ENCODE data around the gene SLC8A1. TPM values are rescaled to one million over a fixed set of nuclear protein-coding genes. Genes with fewer than 3 reads are reported as not detected.

Gene SLC8A1
- total RNA-seq, 1 experiment from 2014 or later: 1.7 TPM

DNA sequence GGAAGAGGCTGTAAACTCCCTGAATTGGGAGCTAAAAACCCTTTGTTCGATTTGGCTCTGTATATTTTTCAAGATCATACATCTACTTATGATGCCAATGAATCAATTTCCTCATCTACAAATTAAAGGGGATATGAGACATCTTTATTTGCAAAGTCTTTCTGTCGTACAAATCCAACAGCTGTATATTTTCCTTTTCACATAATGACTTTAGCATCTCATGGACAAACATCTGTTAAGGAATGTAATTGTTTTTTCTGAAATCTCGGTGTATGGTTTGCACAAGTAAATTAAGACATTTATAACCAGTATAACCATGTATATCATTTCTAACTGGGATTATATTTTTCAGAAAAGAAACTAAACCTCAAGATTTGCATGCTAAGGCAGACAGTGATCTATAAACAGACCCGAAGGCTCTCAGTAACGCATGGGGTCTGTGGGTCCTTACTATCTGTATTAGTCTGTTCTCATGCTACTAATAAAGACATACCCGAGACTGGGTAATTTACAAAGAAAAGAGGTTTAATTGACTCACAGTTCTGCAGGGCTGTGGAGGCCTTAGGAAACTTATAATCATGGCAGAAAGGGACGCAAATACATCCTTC is 130.8 kb downstream of the SLC8A1 start:
- Histone ChIP-seq H3K4me3 (ENCODE audit: insufficient read depth, low read depth, low read length) (no peak overlapping the region), H3K27me3 (ENCODE audit: control insufficient read depth, insufficient read depth, low read length) (no peaks in the 10 kb centered on the region), H3K36me3 (replicated peaks; ENCODE audit: control insufficient read depth, insufficient read depth, low read length) (no peaks in the 10 kb centered on the region)
- DNase-seq: no peak

DNA sequence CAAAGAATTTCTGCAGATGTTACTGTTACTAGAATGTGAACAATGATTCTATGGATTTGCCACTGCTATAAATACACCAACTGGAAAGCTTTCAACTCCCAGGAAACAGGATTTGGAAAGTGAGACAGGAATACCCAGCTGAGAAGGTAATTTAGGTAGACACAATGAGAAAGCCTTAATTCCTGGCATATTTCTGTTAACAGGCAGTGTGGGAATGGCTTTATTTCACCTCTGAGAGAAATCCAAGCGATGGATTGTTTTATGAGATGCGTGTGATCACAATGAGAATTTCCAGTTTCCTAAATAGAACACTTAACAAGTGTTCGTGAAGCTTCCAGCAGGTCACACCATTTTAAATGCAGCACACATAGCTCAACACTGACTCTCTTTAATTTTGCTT is 133.0 kb downstream of the SLC8A1 start:
- Histone ChIP-seq H3K36me3 (replicated peaks; ENCODE audit: control insufficient read depth, insufficient read depth, low read length) (no peaks in the 10 kb centered on the region), H3K4me3 (ENCODE audit: insufficient read depth, low read depth, low read length) (no peak overlapping the region), H3K27me3 (ENCODE audit: control insufficient read depth, insufficient read depth, low read length) (no peaks in the 10 kb centered on the region)
- no peak for DNase-seq

DNA sequence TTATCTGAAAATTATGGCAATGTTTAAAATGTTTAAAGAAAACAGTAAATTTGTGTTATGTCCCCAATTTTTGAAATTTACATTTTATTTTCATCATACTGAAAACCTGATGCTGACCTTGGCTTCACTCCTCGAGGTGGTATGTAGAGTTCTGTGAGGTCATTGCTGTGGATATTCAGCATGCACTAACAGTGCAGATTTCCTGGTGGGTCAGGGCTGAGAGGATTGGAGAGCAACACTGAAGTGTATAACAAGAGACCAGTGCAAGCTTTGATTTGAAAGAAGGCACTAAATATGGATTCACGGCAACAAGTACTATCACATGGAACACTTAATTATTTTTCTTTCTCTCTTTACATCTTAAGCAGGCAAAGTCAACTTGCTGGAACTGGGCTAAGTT is 134.1 kb downstream of the SLC8A1 start:
- Histone ChIP-seq H3K4me3 (ENCODE audit: insufficient read depth, low read depth, low read length) (no peak overlapping the region), H3K36me3 (replicated peaks; ENCODE audit: control insufficient read depth, insufficient read depth, low read length) (no peaks in the 10 kb centered on the region), H3K27me3 (ENCODE audit: control insufficient read depth, insufficient read depth, low read length) (no peaks in the 10 kb centered on the region)
- DNase-seq: no peak

DNA sequence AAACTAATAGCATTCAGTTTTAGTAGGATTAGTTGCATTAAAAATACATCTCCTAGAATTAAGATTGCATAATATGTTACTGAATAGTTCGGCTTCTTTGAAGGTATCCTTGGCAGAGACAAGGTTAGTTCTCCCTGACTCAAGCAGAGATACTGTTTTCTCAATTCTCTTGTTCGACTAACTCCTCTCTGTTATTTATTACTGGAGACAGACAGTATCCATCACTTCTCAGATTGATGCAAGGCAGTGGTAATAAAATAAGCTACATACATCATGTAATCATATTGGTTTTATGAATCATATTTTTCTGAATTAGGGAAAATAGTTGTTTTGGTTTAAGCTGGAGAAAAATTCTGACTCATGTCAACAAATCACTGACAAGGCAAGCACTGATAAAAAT is 134.8 kb downstream of the SLC8A1 start:
- Histone ChIP-seq H3K4me3 (ENCODE audit: insufficient read depth, low read depth, low read length) (no peak overlapping the region), H3K36me3 (replicated peaks; ENCODE audit: control insufficient read depth, insufficient read depth, low read length) (no peaks in the 10 kb centered on the region), H3K27me3 (ENCODE audit: control insufficient read depth, insufficient read depth, low read length) (no peaks in the 10 kb centered on the region)
- no peak for DNase-seq

DNA sequence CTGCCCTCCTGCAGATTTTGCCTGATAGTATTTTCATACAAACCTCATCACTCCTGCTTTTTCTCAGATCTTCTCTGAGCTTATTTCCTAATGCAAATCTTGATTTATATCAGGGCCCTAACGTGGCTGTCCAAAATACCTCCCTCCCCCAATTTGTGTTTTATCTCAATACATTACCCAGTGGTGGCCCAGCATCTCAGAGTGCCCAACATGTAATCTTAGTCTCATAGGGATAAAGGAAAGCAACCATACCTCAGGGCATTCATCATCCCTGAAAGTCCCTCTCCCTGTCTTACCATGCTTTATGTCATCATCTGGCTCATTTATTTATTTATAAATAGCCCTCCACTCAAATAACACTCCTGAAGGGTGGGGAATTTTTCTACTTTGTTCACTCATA is 135.3 kb downstream of the SLC8A1 start:
- Histone ChIP-seq H3K4me3 (ENCODE audit: insufficient read depth, low read depth, low read length) (no peak overlapping the region), H3K36me3 (replicated peaks; ENCODE audit: control insufficient read depth, insufficient read depth, low read length) (no peaks in the 10 kb centered on the region), H3K27me3 (ENCODE audit: control insufficient read depth, insufficient read depth, low read length) (no peaks in the 10 kb centered on the region)
- DNase-seq: no peak

DNA sequence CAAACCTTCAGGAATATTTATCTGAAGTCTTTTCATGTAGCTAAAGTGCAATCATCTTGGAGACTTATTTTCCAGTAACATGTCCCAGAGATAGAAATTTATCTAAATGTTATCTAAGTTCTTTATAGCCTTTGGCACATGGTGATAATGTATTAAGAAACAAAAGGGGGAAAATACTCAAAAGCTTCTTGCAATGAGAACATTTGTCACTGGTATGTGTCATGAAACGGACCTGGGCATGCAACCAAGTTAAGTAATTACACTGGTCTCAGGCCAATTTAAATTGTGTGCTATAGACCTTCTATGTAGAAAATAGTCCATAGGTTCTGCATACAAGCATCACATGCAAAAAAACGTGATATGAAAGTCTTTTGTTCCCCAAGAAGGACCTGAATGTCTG is 136.2 kb downstream of the SLC8A1 start:
- Histone ChIP-seq H3K4me3 (ENCODE audit: insufficient read depth, low read depth, low read length) (no peak overlapping the region), H3K36me3 (replicated peaks; ENCODE audit: control insufficient read depth, insufficient read depth, low read length) (no peaks in the 10 kb centered on the region), H3K27me3 (ENCODE audit: control insufficient read depth, insufficient read depth, low read length) (no peaks in the 10 kb centered on the region)
- DNase-seq: no peak

DNA sequence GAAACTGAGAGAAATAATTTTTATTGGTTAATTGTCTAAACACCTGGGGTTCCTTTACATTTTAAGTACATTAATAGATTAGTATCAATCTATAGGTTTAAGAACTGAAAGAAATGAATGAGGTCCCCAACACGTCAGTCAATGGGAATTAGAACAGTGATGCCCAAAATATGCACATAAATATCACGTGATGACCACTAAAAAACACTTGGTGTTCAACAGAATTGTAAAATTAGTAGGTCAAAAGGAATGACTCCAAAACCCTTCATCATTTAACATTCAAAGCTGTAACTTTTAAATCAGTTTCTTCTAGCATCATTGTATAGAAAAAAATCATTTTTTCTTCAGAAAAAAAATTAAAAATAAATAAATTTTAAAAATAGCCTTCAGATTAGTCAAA is 140.9 kb downstream of the SLC8A1 start:
- DNase-seq: no peak
- no peaks in the 10 kb centered on the region for H3K27me3 ChIP-seq (ENCODE audit: control insufficient read depth, insufficient read depth, low read length)
- H3K36me3 ChIP-seq (replicated peaks; ENCODE audit: control insufficient read depth, insufficient read depth, low read length): no peaks in the 10 kb centered on the region
- H3K4me3 ChIP-seq (ENCODE audit: insufficient read depth, low read depth, low read length): no peak overlapping the region

DNA sequence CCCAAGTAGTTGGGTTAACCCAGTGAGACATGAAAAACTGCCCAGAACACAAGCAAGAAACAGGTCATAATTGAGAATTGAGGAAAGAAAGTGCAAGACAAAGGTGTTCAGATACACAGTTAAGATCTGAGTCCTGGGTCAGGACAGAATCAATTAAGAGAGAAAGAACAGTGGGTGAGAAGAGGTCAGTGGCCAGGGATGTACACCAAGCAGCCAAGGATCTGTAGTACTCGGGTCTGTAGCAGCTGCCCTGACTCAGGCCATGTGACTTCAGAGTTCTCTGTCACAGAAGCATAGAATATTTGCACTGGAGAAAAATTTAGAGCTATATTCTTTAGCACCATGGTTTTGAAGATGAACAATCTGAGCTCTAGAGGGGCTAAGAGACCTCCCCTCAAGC is 141.6 kb downstream of the SLC8A1 start:
- Histone ChIP-seq H3K4me3 (ENCODE audit: insufficient read depth, low read depth, low read length) (no peak overlapping the region), H3K27me3 (ENCODE audit: control insufficient read depth, insufficient read depth, low read length) (no peaks in the 10 kb centered on the region), H3K36me3 (replicated peaks; ENCODE audit: control insufficient read depth, insufficient read depth, low read length) (no peaks in the 10 kb centered on the region)
- DNase-seq: no peak

DNA sequence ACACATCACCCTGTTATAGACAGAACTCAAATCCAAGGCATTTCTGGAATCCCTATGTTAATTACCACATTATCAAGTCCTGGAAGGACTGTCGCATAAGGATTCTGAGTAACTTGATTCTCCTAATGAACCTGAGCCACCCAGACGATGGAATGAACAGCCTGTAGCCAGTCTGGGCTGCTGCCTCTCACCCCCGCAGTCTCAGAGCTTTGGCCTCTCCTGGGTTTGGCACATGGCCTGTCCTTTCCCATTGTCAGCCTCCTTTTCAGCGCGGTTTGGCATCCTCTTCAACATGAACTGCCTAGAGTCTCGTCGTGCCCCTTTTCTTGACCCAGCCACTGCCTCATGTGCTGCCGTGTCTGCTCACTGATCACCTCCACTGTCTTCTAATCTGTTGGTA is 147.6 kb downstream of the SLC8A1 start:
- no peak overlapping the region for H3K4me3 ChIP-seq (ENCODE audit: insufficient read depth, low read depth, low read length)
- H3K27me3 ChIP-seq (ENCODE audit: control insufficient read depth, insufficient read depth, low read length): no peaks in the 10 kb centered on the region
- DNase-seq: no peak
- H3K36me3 ChIP-seq (replicated peaks; ENCODE audit: control insufficient read depth, insufficient read depth, low read length): no peaks in the 10 kb centered on the region

DNA sequence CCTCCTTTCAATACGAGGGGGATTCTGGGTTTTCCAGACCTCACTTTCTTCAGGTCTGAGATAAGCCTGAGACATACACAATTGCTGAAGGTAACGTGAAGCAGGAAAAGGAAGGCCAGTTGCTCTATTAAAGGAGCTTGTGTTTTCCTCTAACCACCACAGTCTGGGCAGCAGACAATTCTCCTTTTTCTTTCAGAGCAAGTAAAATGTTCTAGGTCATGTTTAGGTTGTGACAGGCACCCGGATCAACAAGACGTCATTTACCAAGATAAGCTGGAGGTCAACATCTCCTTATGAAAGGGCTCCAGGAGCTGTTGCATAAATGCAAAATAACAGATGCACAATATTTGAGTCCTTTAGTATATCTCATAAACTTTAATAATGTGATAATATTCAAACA is 148.1 kb downstream of the SLC8A1 start:
- Histone ChIP-seq H3K27me3 (ENCODE audit: control insufficient read depth, insufficient read depth, low read length) (no peaks in the 10 kb centered on the region), H3K36me3 (replicated peaks; ENCODE audit: control insufficient read depth, insufficient read depth, low read length) (no peaks in the 10 kb centered on the region), H3K4me3 (ENCODE audit: insufficient read depth, low read depth, low read length) (no peak overlapping the region)
- no peak for DNase-seq

DNA sequence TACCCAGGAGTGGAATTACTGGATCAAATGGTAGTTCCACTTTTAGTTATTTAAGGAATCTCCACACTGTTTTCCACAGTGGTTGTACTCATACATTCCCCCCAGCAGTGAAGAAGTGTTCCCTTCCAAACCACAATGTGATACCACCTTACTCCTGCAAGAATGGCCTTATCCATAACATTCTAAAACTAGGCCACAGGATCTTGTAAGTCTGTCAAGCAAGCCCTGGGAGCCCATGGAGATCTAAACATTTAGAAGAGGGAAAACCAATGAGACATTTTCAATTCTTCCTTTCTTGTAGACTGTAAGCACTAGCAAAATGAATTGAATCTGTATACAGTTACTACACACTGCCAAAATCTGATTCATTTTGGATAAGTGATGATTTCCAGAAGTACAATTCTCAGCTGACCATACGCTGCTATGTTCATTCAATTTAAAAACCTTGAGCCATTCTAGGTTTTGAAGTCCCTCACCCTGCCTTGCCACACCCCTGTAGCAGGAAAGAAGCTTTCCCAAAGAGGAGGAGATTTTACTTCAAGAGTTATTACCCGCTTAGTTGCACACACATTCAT is 149.1 kb downstream of the SLC8A1 start:
- DNase-seq: no peak
- Histone ChIP-seq H3K36me3 (replicated peaks; ENCODE audit: control insufficient read depth, insufficient read depth, low read length) (no peaks in the 10 kb centered on the region), H3K4me3 (ENCODE audit: insufficient read depth, low read depth, low read length) (no peak overlapping the region), H3K27me3 (ENCODE audit: control insufficient read depth, insufficient read depth, low read length) (no peaks in the 10 kb centered on the region)

DNA sequence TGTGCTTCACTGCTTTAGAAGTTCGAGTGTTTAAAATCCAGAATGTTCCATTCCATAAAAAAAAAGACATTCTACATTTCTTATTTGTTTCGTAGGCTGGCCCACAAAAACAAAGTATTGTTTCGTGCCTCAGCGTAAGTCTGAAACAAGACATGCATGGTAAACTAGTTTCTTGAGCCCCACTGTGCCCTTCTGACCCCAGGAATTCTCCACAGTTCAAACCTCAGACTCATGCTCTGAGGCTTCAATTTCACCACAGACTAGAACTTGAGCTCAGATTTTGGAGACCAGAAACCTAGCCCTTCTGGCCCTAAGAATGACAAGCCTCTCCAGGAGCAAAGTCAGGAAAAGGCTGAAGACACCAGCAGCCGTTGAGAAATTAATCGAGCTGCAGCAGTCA is 151.5 kb downstream of the SLC8A1 start:
- H3K4me3 ChIP-seq (ENCODE audit: insufficient read depth, low read depth, low read length): no peak overlapping the region
- H3K36me3 ChIP-seq (replicated peaks; ENCODE audit: control insufficient read depth, insufficient read depth, low read length): no peaks in the 10 kb centered on the region
- DNase-seq: no peak
- no peaks in the 10 kb centered on the region for H3K27me3 ChIP-seq (ENCODE audit: control insufficient read depth, insufficient read depth, low read length)

DNA sequence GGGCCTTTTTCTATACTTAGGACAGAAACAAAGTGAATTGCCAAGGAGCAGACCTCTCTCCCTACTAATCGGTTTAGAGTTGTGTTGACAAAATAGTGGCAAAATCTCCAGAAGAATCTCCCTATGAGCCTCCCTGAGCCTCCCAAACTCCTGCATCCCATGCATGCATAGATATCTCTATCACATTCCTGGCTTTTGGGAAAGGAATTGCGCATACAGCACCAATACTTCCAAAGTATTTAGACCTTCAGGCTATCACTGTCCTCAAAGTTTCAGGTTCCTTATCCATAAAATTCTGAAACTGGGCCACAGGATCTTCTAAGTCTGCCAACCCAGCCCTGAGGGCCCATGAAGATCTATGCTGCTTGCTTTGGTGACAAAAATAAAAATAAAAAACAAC is 152.1 kb downstream of the SLC8A1 start:
- Histone ChIP-seq H3K4me3 (ENCODE audit: insufficient read depth, low read depth, low read length) (no peak overlapping the region), H3K27me3 (ENCODE audit: control insufficient read depth, insufficient read depth, low read length) (no peaks in the 10 kb centered on the region), H3K36me3 (replicated peaks; ENCODE audit: control insufficient read depth, insufficient read depth, low read length) (no peaks in the 10 kb centered on the region)
- DNase-seq: no peak

DNA sequence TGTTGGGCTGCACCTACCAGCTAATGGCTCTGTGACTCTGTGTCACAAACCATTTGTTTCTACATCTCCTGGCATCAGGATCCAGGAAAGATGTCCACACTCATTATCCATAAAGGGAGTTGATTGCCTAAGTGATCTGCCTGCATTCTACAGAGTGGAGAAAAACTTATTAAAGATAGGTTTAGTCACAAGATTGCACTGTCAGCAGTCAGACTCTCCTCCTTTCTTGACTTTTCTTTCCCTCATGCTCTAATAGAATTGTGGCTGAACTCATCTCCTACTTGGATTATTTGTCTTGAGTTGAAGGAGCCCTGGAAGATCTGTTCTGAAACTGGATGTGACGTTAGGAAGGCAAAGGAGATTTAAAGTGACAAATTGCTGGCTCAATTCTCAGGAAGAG is 152.7 kb downstream of the SLC8A1 start:
- no peak for DNase-seq
- Histone ChIP-seq H3K4me3 (ENCODE audit: insufficient read depth, low read depth, low read length) (no peak overlapping the region), H3K27me3 (ENCODE audit: control insufficient read depth, insufficient read depth, low read length) (no peaks in the 10 kb centered on the region), H3K36me3 (replicated peaks; ENCODE audit: control insufficient read depth, insufficient read depth, low read length) (no peaks in the 10 kb centered on the region)

DNA sequence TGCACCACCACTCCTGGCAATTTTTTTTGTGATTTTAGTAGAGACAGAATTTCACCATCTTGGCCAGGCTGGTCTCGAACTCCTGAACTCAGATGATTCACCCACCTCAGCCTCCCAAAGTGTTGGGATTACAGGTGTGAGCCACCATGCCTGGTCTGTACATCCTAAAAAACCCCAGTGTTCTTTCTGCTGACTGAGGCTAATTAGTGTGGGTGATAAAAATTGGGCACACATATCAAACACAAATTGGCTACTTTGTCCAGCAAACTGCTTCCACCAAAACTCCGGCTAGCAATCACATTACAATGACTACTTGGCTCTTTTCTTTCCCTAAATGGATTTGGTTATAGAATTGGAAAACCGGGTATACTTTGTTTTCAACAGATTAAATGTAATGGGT is 153.9 kb downstream of the SLC8A1 start:
- H3K36me3 ChIP-seq (replicated peaks; ENCODE audit: control insufficient read depth, insufficient read depth, low read length): no peaks in the 10 kb centered on the region
- no peak for DNase-seq
- H3K27me3 ChIP-seq (ENCODE audit: control insufficient read depth, insufficient read depth, low read length): no peaks in the 10 kb centered on the region
- H3K4me3 ChIP-seq (ENCODE audit: insufficient read depth, low read depth, low read length): no peak overlapping the region

DNA sequence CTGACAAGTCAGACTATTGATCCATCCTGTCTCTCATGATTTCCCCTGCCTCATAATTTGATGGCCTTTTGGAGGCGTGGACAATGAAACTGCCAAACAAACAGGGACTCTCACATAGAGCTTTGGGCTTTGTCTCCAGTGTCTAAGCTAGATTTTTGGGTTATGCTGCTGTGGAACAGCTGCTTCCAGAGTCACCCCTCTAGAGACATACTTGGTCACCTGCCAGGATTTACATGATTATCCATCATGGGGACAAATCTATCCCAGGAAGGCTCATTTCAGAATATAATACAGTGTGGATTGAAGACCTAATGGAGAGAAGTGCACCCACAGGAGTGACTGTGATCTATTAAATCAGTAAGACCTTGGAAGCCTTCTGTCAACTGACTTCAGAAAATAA is 159.6 kb downstream of the SLC8A1 start:
- no peak overlapping the region for H3K4me3 ChIP-seq (ENCODE audit: insufficient read depth, low read depth, low read length)
- H3K36me3 ChIP-seq (replicated peaks; ENCODE audit: control insufficient read depth, insufficient read depth, low read length): no peaks in the 10 kb centered on the region
- DNase-seq: no peak
- H3K27me3 ChIP-seq (ENCODE audit: control insufficient read depth, insufficient read depth, low read length): no peaks in the 10 kb centered on the region

Measured in H7 (cell line).